Endothelial cell of umbilical vein (primary cell): Measurements from ENCODE around the gene COL4A1.

Source experiments
- CTCF ChIP-seq, 2 donors: IDR thresholded peaks; 1 replicate in 1 of 2; 2 replicates in 1 of 2; pipeline ENCODE4 v1.5.1; 2011; ENCODE audit warnings: low read length in 2 of 2, mild to moderate bottlenecking in 2 of 2, moderate library complexity in 2 of 2, control low read depth in 1 of 2, inconsistent platforms in 1 of 2, low read depth in 1 of 2; ENCODE audit not compliant: insufficient read depth in 1 of 2; ENCODE audit errors: extremely low read depth in 1 of 2
- EZH2 ChIP-seq: IDR thresholded peaks from 2 replicates; pipeline ENCODE4 v1.6.1; 2012; ENCODE audit warnings: borderline replicate concordance, low read depth, mild to moderate bottlenecking, moderate library complexity, low read length, inconsistent platforms; ENCODE audit not compliant: severe bottlenecking
- JUN ChIP-seq: IDR thresholded peaks from 2 replicates; pipeline ENCODE4 v1.6.1; 2011; ENCODE audit warnings: borderline replicate concordance, low read depth; ENCODE audit not compliant: insufficient read length, insufficient read depth
- MYC ChIP-seq: IDR thresholded peaks from one replicate; pipeline ENCODE4 v1.6.1; 2011; ENCODE audit warnings: mild to moderate bottlenecking, low read depth, low read length
- POLR2A ChIP-seq: IDR thresholded peaks from 2 replicates; pipeline ENCODE4 v1.6.1; 2012; ENCODE audit warnings: low read depth, mild to moderate bottlenecking, control low read depth, low read length
- POLR2AphosphoS5 ChIP-seq: IDR thresholded peaks from 2 replicates; pipeline ENCODE4 v1.6.1; 2012; ENCODE audit warnings: low read depth, mild to moderate bottlenecking, control low read depth, low read length, moderate library complexity; ENCODE audit not compliant: insufficient read depth

- TF ChIP-seq CTCF (IDR thresholded peaks at IDR 0.05; ENCODE audit: extremely low read depth in 1 of 2, insufficient read depth in 1 of 2, low read depth in 1 of 2, low read length in 2 of 2) (no peak), MYC (no peak), JUN (no peak), POLR2A (no peak), EZH2 (no peak), POLR2AphosphoS5 (no peak)
These were observed 73.0 kb downstream of the COL4A1 start for GRCh38 chr13:110233951-110234280.
